GM12878 (cell line): ENCODE data around the gene IARS2. TPM values are rescaled to one million over a fixed set of nuclear protein-coding genes. Genes with fewer than 3 reads are reported as not detected.
A peak's percentile ranks its signal among the peaks of the same experiment; 100 is the strongest.

Experiments
- ATAC-seq: fragments of 200-7000 bp; cut with Tn5 transposase; 3 replicates; pipeline ENCODE4 v1.9.1; 2020; ENCODE audit warnings: mild to moderate bottlenecking, moderate library complexity
- BruUV-seq: library from RNA; stranded (reverse); fragments of 400-500 nt; replicated peaks from 2 replicates; lab custom pipeline; 2021; lab: Mats Ljungman, UMichigan
- CTCF ChIA-PET: fragments of 300-600 bp; sonication (Branson Sonifier 250); formaldehyde crosslinking; extraction: SDS; loops from one replicate; lab custom pipeline; 2021; ENCODE audit warnings: inconsistent platforms; lab: Yijun Ruan, JAX
- POLR2A ChIA-PET: fragments of 350-600 bp; formaldehyde crosslinking; extraction: SDS; loops from one replicate; lab custom pipeline; 2021; ENCODE audit warnings: inconsistent platforms; lab: Charles Lee
- RAD21 ChIA-PET: fragments of 300-600 bp; sonication (Branson Sonifier 250); formaldehyde crosslinking; loops from one replicate; lab custom pipeline; 2023; ENCODE audit warnings: antibody characterized with exemption; ENCODE audit not compliant: unreplicated experiment; lab: Charles Lee
- SMC1A ChIA-PET: fragments of 300-600 bp; sonication (Branson Sonifier 250); formaldehyde crosslinking; loops from one replicate; lab custom pipeline; 2023; ENCODE audit not compliant: unreplicated experiment, uncharacterized antibody; lab: Charles Lee
- DNase-seq: peaks from one replicate; pipeline ENCODE4 v3.0.0-alpha.2; 2011; ENCODE audit warnings: low read depth, low spot score
- FAIRE-seq: peaks from 3 replicates; lab custom pipeline; 2011; peaks lifted over from hg19 to GRCh38; lab: Jason Lieb, UNC
- H2AFZ ChIP-seq: 2 replicates; pipeline ENCODE4 v1.6.0; 2011; ENCODE audit warnings: low read depth, low read length, control low read depth; ENCODE audit not compliant: control insufficient read depth
- H3K27ac ChIP-seq: 2 replicates; pipeline ENCODE4 v1.5.1; 2011; ENCODE audit warnings: control low read depth; ENCODE audit not compliant: control insufficient read depth, insufficient read depth
- H3K27me3 ChIP-seq, 2 experiments: replicated peaks in 1 of 2; 2 replicates each; pipeline versions ENCODE4 v1.6.0 to v1.6.1; 2011; ENCODE audit warnings: low read length in 1 of 2; ENCODE audit not compliant: control insufficient read depth in 2 of 2, insufficient read depth in 2 of 2
- H3K36me3 ChIP-seq, 2 experiments: 2 replicates each; pipeline ENCODE4 v1.5.1; 2011; ENCODE audit warnings: low read length in 1 of 2; ENCODE audit not compliant: control insufficient read depth in 2 of 2, insufficient read depth in 2 of 2
- H3K4me1 ChIP-seq: 2 replicates; pipeline ENCODE4 v1.6.1; 2011; ENCODE audit warnings: mild to moderate bottlenecking, low read length, moderate library complexity, mixed read lengths; ENCODE audit not compliant: control insufficient read depth, insufficient read depth
- H3K4me2 ChIP-seq: 2 replicates; pipeline ENCODE4 v1.6.0; 2011; ENCODE audit warnings: control low read depth; ENCODE audit not compliant: control insufficient read depth, insufficient read depth
- H3K4me3 ChIP-seq: fragments of 200-600 bp; sonication (generic); 2 replicates; pipeline ENCODE4 v1.5.1; 2016
- H3K79me2 ChIP-seq: 2 replicates; pipeline ENCODE4 v1.6.0; 2011; ENCODE audit warnings: low read length; ENCODE audit not compliant: control insufficient read depth, insufficient read depth
- H3K9ac ChIP-seq: 2 replicates; pipeline ENCODE4 v1.8.0; 2011; ENCODE audit warnings: low read length, control low read depth, mixed read lengths; ENCODE audit not compliant: control insufficient read depth, insufficient read depth
- H3K9me3 ChIP-seq: replicated peaks from 3 replicates; pipeline ENCODE4 v1.5.1; 2011; ENCODE audit warnings: mild to moderate bottlenecking, low read length; ENCODE audit not compliant: control insufficient read depth, insufficient read depth
- H4K20me1 ChIP-seq: 2 replicates; pipeline ENCODE4 v1.6.0; 2011; ENCODE audit not compliant: control insufficient read depth, insufficient read depth
- BRCA1 ChIP-seq: IDR thresholded peaks from 2 replicates; pipeline ENCODE4 v1.6.1; 2011; ENCODE audit warnings: low read depth, low read length, improper control_type of control experiment
- CEBPB ChIP-seq, 2 experiments: fragments of 150-350 bp in 1 of 2; IDR thresholded peaks; 2 replicates each; pipeline ENCODE4 v1.6.1; 2012 to 2014; ENCODE audit warnings: low read depth in 2 of 2, low read length in 2 of 2, borderline replicate concordance in 1 of 2, inconsistent platforms in 1 of 2
- GATAD2B ChIP-seq: fragments of 450-650 bp; conservative IDR thresholded peaks from 2 replicates; pipeline ENCODE4 v1.6.1; 2017; ENCODE audit warnings: low read depth, mild to moderate bottlenecking, moderate library complexity
- HCFC1 ChIP-seq: fragments of 150-350 bp; IDR thresholded peaks from 2 replicates; pipeline ENCODE4 v1.6.1; 2014; ENCODE audit warnings: low read length
- HDGF ChIP-seq: fragments of 450-650 bp; IDR thresholded peaks from 2 replicates; pipeline ENCODE4 v1.6.1; 2016; ENCODE audit warnings: antibody characterized with exemption
- MXI1 ChIP-seq: fragments of 150-350 bp; IDR thresholded peaks from 2 replicates; pipeline ENCODE4 v1.6.1; 2011; ENCODE audit warnings: low read depth, mild to moderate bottlenecking, inconsistent platforms, low read length, improper control_type of control experiment
- NFIC ChIP-seq: IDR thresholded peaks from 2 replicates; pipeline ENCODE4 v1.6.1; 2012; ENCODE audit warnings: low read depth, mild to moderate bottlenecking, inconsistent platforms, low read length, moderate library complexity
- NRF1 ChIP-seq: conservative IDR thresholded peaks from 2 replicates; pipeline ENCODE4 v1.6.1; 2011; ENCODE audit warnings: mild to moderate bottlenecking, low read depth, low read length, improper control_type of control experiment
- POLR2A ChIP-seq: IDR thresholded peaks from 2 replicates; pipeline ENCODE4 v1.6.1; 2011; ENCODE audit warnings: low read depth, mild to moderate bottlenecking, low read length
- RAD51 ChIP-seq: fragments of 450-650 bp; IDR thresholded peaks from 2 replicates; pipeline ENCODE4 v1.6.1; 2016; ENCODE audit warnings: moderate library complexity, mild to moderate bottlenecking, inconsistent platforms
- RUNX3 ChIP-seq: IDR thresholded peaks from 2 replicates; pipeline ENCODE4 v1.6.1; 2012; ENCODE audit warnings: low read length, inconsistent platforms
- SUZ12 ChIP-seq: fragments of 200-600 bp; sonication (generic); IDR thresholded peaks from one replicate; pipeline ENCODE4 v1.6.1; 2018; ENCODE audit warnings: antibody characterized with exemption, mild to moderate bottlenecking; ENCODE audit not compliant: unreplicated experiment
- TCF7 ChIP-seq: IDR thresholded peaks from 2 replicates; pipeline ENCODE4 v1.6.1; 2014; ENCODE audit warnings: antibody characterized with exemption, borderline replicate concordance
- ZNF622 ChIP-seq: fragments of 450-650 bp; IDR thresholded peaks from 2 replicates; pipeline ENCODE4 v1.6.1; 2017; ENCODE audit warnings: mild to moderate bottlenecking, inconsistent platforms
- WGBS: methylation state at CpG from one replicate; pipeline ENCODE4 v1.1.6; 2016; ENCODE audit warnings: low lambda C conversion rate; ENCODE audit not compliant: insufficient replicate concordance, insufficient coverage; ENCODE audit errors: missing lambda C conversion rate; 5-methylcytosine and 5-hydroxymethylcytosine counted together
- in situ Hi-C: fragments of 300-500 bp; cut with MboI; formaldehyde crosslinking; loops from 9 replicates; pipeline ENCODE4 v1.14.3; 2018; ENCODE audit warnings: mixed read lengths
- intact Hi-C: fragments of 100-400 bp; cut with micrococcal nuclease; formaldehyde crosslinking; loops from one replicate; pipeline ENCODE4 v1.14.2; 2022; ENCODE audit not compliant: unreplicated experiment
- polyA plus RNA-seq, 11 experiments: library from polyadenylated mRNA; depleted of rRNA in 4 of 11; unstranded in 6 of 11; stranded (reverse) in 5 of 11; fragments of >200 nt; fragmentation: Nextera tagmentation in 4 of 11; fragmentation: Illumina TruSeq in 1 of 11; extraction: Ambion mirVana in 4 of 11; extraction: Trizol in 1 of 11; gene quantifications; 1 replicate in 1 of 11; 2 replicates in 10 of 11; pipeline versions ENCODE4 v1.2.1 to v1.2.3, GENCODE V29; 2011 to 2016; ENCODE audit warnings: inconsistent platforms in 2 of 11, missing spikeins in 2 of 11, low read depth in 1 of 11
- total RNA-seq, 4 experiments: library from RNA; depleted of rRNA in 3 of 4; stranded (reverse); fragments of >200 nt in 3 of 4; fragmentation: Illumina TruSeq in 1 of 4; extraction: Trizol in 1 of 4; gene quantifications; 2 replicates each; pipeline versions ENCODE4 v1.2.1 to v1.2.3, GENCODE V29; 2013 to 2021
- TF ChIP-seq, protein P1 (sequence below): fragments of 450-650 bp; IDR thresholded peaks from 2 replicates; pipeline ENCODE4 v1.6.1; 2016; ENCODE audit warnings: mild to moderate bottlenecking
- TF ChIP-seq, protein P2 (sequence below): fragments of 450-650 bp; IDR thresholded peaks from 2 replicates; pipeline ENCODE4 v1.6.1; 2017; ENCODE audit warnings: low read depth, mild to moderate bottlenecking, moderate library complexity
- TF ChIP-seq, protein P3 (sequence below): fragments of 450-650 bp; formaldehyde crosslinking; IDR thresholded peaks from 2 replicates; pipeline ENCODE4 v1.4.0; 2022; ENCODE audit warnings: mild to moderate bottlenecking, moderate library complexity

The IARS2 gene
- total and polyA plus RNA-seq, 10 of the 15 experiments (the other 5 are each of a cell fraction or from before 2014, with no cell fraction given), result 23.7 to 100 (median 66.8) TPM

DNA sequence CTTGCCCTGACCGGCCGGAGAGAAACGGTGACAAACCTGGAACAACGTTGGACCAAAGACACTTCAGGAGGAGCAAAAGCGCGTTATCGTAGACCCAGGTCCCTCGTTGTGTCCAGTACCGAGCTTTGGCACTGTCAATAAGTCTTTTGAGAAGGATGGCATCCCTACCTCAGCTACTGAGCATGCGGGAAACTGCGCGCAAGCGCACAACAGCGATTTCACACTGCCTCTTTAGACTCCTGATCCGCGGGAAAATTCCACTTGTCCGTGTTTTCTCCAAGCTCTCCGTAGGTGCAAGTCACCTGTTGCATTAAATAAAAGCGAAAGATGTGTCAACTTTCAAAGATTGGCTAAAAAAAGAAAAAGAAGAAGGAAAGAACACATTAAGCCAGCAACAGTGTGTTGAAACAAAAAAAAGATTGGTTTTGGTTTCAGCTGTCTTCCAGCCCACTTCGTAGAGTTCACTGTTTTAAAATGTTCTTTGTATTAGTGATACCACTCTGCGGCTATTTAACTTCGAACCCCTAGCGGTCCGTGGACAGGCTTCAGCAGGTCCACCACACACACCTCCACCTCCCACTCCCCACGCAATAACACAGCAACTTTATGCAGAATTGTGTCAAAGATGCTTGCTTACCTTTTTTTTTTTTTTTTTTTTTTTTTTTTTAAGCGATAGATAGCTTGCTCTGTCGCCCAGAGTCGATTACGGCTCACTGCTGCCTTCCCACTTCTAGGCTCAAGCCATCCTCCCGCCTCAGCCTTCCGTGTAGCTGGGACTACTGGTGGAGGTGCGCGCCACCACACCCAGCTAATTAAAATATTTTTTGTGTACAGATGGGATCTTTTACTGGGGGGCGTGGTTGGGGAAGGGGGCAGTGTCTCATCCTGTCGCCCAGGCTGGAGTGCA, 4.0 kb upstream of the IARS2 start, which contains the start of gene BPNT1:
TSS of gene BPNT1 (minus strand) at position 139 of the 907 bp plus-strand sequence. CDS start 9,942 bp downstream, outside the sequence.
- H3K27ac ChIP-seq, result peak within 1 kb of the TSS; percentile 63
- DNase-seq, result peak; percentile 100
- peaks cover 34% of the 10 kb centered on the region for H3K79me2 ChIP-seq
- under 1% methylated on average over 35 of the region's 35 CpGs for WGBS
- peak within 1 kb of the TSS; percentile 73 for H3K4me3 ChIP-seq
- FAIRE-seq, result peak; percentile 98
- peak within 1 kb of the TSS; percentile 74 for H3K9ac ChIP-seq
- ChIA-PET CTCF (interaction anchor here (0.7 to 1.5 kb wide), 8 partner anchors 45 to 603 kb away, joined by 3 to 9 read pairs (median 3); no protein-coding TSS in a partner anchor), RAD21 (interaction anchor here (0.6 to 1.6 kb wide), 8 partner anchors 39 to 133 kb away, joined by 3 to 6 read pairs (median 4); no protein-coding TSS in a partner anchor), POLR2A (interaction anchor here (0.5 to 2.3 kb wide), 19 partner anchors 10 to 1848 kb away, joined by 3 to 12 read pairs (median 4); partner anchors contain the start of genes EPRS1 and RAB3GAP2), SMC1A (interaction anchor here (0.6 to 2.0 kb wide), 9 partner anchors 15 to 183 kb away, joined by 3 to 7 read pairs (median 3); partner anchors contain the start of gene RAB3GAP2)
- H3K4me2 ChIP-seq, result peak within 1 kb of the TSS; percentile 56
- peak; percentile 81 for ATAC-seq
- H3K9me3 ChIP-seq, result no peaks in the 10 kb centered on the region
- peaks cover 9% of the 10 kb centered on the region; the same call in 1 of the 2 replicates for H3K4me1 ChIP-seq
- in situ Hi-C loops, result no loop called here
- H4K20me1 ChIP-seq, result no peaks in the 10 kb centered on the region
- no peaks in the 10 kb centered on the region for H3K27me3 ChIP-seq
- intact Hi-C loops, result loop anchor here (10.0 kb wide), 1 partner anchor 95 kb away; no protein-coding TSS in a partner anchor
- H3K36me3 ChIP-seq, result no peaks in the 10 kb centered on the region
- no TSS peak for BruUV-seq
- H2AFZ ChIP-seq, result peak within 1 kb of the TSS; percentile 86
- TF ChIP-seq RAD51 (peak; percentile 93), SUZ12 (no peak), HDGF (no peak), MXI1 (peak; percentile 70; the same call in 1 of the 2 replicates), BRCA1 (no peak), GATAD2B (no peak), CEBPB (IDR thresholded peaks at IDR 0.05; ENCODE audit: borderline replicate concordance in 1 of 2, low read depth in 2 of 2, low read length in 2 of 2) (no peak), RUNX3 (peak; percentile 84), HCFC1 (peak; percentile 63), POLR2A (peak; percentile 86), NFIC (0 out of 2 replicates have a peak, but pooled peaks have one; percentile 15), NRF1 (peak; percentile 61), TCF7 (peak; percentile 47; the same call in 1 of the 2 replicates), ZNF622 (no peak)
- TF ChIP-seq, protein P1, sequence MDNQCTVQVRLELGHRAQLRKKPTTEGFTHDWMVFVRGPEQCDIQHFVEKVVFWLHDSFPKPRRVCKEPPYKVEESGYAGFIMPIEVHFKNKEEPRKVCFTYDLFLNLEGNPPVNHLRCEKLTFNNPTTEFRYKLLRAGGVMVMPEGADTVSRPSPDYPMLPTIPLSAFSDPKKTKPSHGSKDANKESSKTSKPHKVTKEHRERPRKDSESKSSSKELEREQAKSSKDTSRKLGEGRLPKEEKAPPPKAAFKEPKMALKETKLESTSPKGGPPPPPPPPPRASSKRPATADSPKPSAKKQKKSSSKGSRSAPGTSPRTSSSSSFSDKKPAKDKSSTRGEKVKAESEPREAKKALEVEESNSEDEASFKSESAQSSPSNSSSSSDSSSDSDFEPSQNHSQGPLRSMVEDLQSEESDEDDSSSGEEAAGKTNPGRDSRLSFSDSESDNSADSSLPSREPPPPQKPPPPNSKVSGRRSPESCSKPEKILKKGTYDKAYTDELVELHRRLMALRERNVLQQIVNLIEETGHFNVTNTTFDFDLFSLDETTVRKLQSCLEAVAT, result 0 out of 2 replicates have a peak, but pooled peaks have one; percentile 74
- TF ChIP-seq, protein P2, sequence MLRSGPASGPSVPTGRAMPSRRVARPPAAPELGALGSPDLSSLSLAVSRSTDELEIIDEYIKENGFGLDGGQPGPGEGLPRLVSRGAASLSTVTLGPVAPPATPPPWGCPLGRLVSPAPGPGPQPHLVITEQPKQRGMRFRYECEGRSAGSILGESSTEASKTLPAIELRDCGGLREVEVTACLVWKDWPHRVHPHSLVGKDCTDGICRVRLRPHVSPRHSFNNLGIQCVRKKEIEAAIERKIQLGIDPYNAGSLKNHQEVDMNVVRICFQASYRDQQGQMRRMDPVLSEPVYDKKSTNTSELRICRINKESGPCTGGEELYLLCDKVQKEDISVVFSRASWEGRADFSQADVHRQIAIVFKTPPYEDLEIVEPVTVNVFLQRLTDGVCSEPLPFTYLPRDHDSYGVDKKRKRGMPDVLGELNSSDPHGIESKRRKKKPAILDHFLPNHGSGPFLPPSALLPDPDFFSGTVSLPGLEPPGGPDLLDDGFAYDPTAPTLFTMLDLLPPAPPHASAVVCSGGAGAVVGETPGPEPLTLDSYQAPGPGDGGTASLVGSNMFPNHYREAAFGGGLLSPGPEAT, result peak; percentile 96
- TF ChIP-seq, protein P3, sequence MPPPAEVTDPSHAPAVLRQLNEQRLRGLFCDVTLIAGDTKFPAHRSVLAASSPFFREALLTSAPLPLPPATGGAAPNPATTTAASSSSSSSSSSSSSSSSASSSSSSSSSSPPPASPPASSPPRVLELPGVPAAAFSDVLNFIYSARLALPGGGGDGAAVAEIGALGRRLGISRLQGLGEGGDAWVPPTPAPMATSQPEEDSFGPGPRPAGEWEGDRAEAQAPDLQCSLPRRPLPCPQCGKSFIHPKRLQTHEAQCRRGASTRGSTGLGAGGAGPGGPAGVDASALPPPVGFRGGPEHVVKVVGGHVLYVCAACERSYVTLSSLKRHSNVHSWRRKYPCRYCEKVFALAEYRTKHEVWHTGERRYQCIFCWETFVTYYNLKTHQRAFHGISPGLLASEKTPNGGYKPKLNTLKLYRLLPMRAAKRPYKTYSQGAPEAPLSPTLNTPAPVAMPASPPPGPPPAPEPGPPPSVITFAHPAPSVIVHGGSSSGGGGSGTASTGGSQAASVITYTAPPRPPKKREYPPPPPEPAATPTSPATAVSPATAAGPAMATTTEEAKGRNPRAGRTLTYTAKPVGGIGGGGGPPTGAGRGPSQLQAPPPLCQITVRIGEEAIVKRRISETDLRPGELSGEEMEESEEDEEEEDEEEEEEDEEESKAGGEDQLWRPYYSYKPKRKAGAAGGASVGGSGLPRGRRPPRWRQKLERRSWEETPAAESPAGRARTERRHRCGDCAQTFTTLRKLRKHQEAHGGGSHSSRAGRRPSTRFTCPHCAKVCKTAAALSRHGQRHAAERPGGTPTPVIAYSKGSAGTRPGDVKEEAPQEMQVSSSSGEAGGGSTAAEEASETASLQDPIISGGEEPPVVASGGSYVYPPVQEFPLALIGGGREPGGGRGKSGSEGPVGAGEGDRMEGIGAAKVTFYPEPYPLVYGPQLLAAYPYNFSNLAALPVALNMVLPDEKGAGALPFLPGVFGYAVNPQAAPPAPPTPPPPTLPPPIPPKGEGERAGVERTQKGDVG (CRISPR knock-in tag), result no peak
